Measurements from ENCODE around the gene BTBD19. TPM values are rescaled to one million over a fixed set of nuclear protein-coding genes. Genes with fewer than 3 reads are reported as not detected.

The BTBD19 gene
- total RNA-seq, 1 donor from 2014 or later = 4.4 TPM

GRCh38 chr1:44802306-44803061 lies 5.8 kb upstream of the BTBD19 start:
- no peak for TF ChIP-seq CTCF (IDR thresholded peaks at IDR 0.05; ENCODE audit: insufficient read depth, low read length, poor library complexity, severe bottlenecking)
- peak overlapping the region; percentile 37 for H3K4me3 ChIP-seq (ENCODE audit: low read depth, low read length)
- H3K36me3 ChIP-seq (ENCODE audit: control insufficient read depth, insufficient read depth, low read length) = peaks cover 11% of the 10 kb centered on the region

GRCh38 chr1:44803062-44803311 lies 5.3 kb upstream of the BTBD19 start:
- Histone ChIP-seq H3K4me3 (ENCODE audit: low read depth, low read length) (no peak overlapping the region), H3K27me3 (ENCODE audit: control insufficient read depth, insufficient read depth, low read length) (no peaks in the 10 kb centered on the region), H3K36me3 (ENCODE audit: control insufficient read depth, insufficient read depth, low read length) (peaks cover 11% of the 10 kb centered on the region)
- no peak for DNase-seq (ENCODE audit: low read depth)
- no peak for TF ChIP-seq CTCF (IDR thresholded peaks at IDR 0.05; ENCODE audit: insufficient read depth, low read length, poor library complexity, severe bottlenecking)

More at GRCh38 chr1:44802306-44803061, 5.8 kb upstream of the BTBD19 start:
- DNase-seq (ENCODE audit: low read depth) = no peak
- H3K27me3 ChIP-seq (ENCODE audit: control insufficient read depth, insufficient read depth, low read length) = no peaks in the 10 kb centered on the region

GRCh38 chr1:44803312-44804095 lies 4.8 kb upstream of the BTBD19 start:
- no peak for DNase-seq (ENCODE audit: low read depth)
- peaks cover 11% of the 10 kb centered on the region for H3K36me3 ChIP-seq (ENCODE audit: control insufficient read depth, insufficient read depth, low read length)
- H3K4me3 ChIP-seq (ENCODE audit: low read depth, low read length) = no peak overlapping the region
- no peaks in the 10 kb centered on the region for H3K27me3 ChIP-seq (ENCODE audit: control insufficient read depth, insufficient read depth, low read length)
- TF ChIP-seq CTCF (IDR thresholded peaks at IDR 0.05; ENCODE audit: insufficient read depth, low read length, poor library complexity, severe bottlenecking) = no peak

GRCh38 chr1:44805311-44806024 lies 2.9 kb upstream of the BTBD19 start:
- Histone ChIP-seq H3K36me3 (ENCODE audit: control insufficient read depth, insufficient read depth, low read length) (peaks cover 11% of the 10 kb centered on the region), H3K27me3 (ENCODE audit: control insufficient read depth, insufficient read depth, low read length) (no peaks in the 10 kb centered on the region), H3K4me3 (ENCODE audit: low read depth, low read length) (no peak overlapping the region)
- peak; percentile 2 for TF ChIP-seq CTCF (IDR thresholded peaks at IDR 0.05; ENCODE audit: insufficient read depth, low read length, poor library complexity, severe bottlenecking)
- DNase-seq (ENCODE audit: low read depth) = no peak

- no peak for TF ChIP-seq CTCF (IDR thresholded peaks at IDR 0.05; ENCODE audit: insufficient read depth, low read length, poor library complexity, severe bottlenecking)
Observed at GRCh38 chr1:44806025-44806703, 2.2 kb upstream of the BTBD19 start.

More at GRCh38 chr1:44806025-44806703, 2.2 kb upstream of the BTBD19 start:
- Histone ChIP-seq H3K36me3 (ENCODE audit: control insufficient read depth, insufficient read depth, low read length) (peaks cover 11% of the 10 kb centered on the region), H3K27me3 (ENCODE audit: control insufficient read depth, insufficient read depth, low read length) (no peaks in the 10 kb centered on the region), H3K4me3 (ENCODE audit: low read depth, low read length) (no peak overlapping the region)
- no peak for DNase-seq (ENCODE audit: low read depth)

Data from kidney epithelial cell (primary cell).